Sciatic nerve (tissue), 2 donors: Measurements from ENCODE around the gene LAPTM5. TPM values are rescaled to one million over a fixed set of nuclear protein-coding genes. Genes with fewer than 3 reads are reported as not detected.

Experiments
- ATAC-seq: fragments of 200-7000 bp; cut with Tn5 transposase; one replicate; pipeline ENCODE4 v1.9.1; 2020; ENCODE audit warnings: mild to moderate bottlenecking, moderate library complexity
- DNase-seq: peaks from one replicate; pipeline ENCODE4 v3.0.0-alpha.2; 2020; ENCODE audit warnings: low spot score
- intact Hi-C: fragments of 100-400 bp; cut with DNase I; formaldehyde crosslinking; loops from one replicate; pipeline ENCODE4 v1.14.2; 2022
- total RNA-seq: library from RNA; stranded (reverse); fragmentation: NEBNext Ultra II Directional; extraction: Animal tissue kit (Norgen Biotek cat#: 25700); gene quantifications from one replicate; pipeline ENCODE4 v1.2.1, GENCODE V29; 2021
- donor health status: DM: no; HTN: no; CAD: no.
- donor health status: DM: no; HTN: no; CAD: no.

The LAPTM5 gene
- total RNA-seq, 1 donor from 2014 or later, result 65.0 TPM

DNA sequence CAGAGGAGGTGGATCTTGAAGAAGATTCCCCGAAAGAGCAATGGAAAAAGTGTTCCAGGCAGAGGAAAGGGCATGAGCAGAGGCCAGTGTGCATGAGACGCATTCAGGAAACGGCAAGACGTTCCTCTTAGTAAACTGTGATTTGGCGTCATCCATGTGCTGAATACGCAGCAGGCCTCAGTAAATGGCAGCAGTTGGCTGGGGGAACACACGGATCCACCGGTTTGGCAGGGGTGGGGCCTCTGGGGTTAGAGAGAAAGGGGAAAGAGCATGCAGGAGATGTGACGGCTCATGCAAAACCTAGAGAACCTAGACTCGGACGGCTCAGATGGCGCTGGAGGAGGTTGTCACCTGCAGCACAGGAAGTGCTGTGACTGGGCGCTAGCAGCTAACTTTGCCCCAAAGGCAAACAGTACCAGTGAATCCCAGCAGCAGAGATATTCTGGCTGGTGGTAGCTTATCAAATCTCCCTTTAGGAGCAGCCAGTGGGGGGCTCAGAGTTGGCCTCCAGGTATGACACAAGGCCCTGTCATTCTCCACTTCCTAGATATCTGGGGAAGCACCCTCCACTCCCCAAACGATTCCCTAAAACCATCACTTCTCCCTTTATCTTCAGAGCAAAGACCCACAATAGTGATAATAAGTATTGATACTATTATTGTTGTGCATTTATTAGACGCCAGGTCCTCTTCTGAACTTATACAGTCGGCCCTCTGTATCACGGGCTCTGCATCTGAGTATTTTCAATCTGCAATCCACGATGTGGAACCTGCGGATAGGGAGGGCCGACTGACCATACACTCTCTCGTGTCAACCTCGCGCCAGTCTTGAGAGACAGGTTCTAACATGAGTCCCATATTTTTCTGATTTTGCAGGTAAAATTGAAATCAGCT lies 7.6 kb downstream of the LAPTM5 start:
- ATAC-seq (peak; percentile 13), DNase-seq (no peak)
- intact Hi-C loops, result no loop called here

DNA sequence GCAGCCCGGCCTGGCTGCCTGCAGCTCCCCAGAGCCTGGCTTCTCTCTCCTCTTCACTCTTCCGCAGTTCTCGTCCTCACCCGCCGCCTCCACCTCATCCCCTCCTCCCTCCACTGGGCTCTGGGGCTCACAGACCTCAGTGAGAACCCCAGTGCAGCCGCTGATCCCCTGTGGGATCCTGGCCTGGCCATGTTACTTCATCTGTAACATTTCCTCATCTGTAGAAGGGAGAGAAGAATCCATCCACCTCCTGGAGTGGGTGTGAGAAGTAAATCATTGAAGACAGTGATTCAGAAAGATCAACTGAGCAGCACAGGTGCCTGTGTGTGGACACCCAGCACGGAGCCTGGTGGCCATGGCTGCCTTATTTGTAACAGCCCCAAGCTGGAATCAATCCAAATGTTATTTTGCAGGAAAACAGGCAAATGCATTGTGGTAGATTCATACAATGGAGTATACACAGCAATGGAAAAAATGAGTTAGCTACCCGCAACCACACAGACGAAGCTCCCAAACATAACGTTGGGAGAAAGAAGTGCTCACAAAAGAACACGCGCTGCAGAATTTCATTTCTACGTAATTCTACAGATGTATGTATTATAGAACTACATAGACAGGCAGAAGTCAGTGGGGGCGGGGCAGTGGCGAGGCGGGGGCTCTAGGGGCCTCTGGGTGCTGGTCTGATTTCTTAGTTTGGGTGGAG lies 8.7 kb downstream of the LAPTM5 start:
- intact Hi-C loops, result no loop called here
- peak; percentile 69 for DNase-seq
- peak; percentile 23 for ATAC-seq

DNA sequence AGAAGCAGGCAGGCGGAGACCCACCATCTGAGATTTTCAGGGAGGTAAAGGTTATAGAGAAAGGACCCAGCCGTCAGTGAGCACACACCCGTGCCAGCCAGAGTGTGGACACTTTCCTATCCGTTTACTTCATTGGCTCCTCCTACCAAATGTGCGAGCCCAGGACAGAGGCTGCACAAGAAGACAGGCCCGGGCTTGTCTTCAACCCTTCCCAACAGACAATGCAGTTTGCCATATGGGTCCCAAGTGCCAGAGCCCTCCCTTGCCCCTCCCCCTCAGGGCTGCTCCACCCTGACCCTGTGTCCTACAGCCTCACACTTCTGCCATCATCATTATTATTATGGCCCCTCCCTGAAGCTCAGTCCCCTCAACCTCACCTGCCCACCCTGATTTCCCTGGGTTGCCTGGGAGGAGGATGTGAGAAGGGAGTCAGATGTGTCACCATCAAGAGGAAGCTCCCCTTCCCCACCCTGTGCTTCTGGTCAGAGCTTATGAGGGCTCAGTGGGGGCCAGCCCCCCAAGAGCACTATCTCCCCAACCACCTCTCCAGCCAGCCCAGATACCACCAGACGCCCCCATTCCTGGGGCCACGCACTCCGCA lies 9.4 kb downstream of the LAPTM5 start:
- intact Hi-C loops, result no loop called here
- DNase-seq, result no peak
- ATAC-seq, result peak; percentile 14

DNA sequence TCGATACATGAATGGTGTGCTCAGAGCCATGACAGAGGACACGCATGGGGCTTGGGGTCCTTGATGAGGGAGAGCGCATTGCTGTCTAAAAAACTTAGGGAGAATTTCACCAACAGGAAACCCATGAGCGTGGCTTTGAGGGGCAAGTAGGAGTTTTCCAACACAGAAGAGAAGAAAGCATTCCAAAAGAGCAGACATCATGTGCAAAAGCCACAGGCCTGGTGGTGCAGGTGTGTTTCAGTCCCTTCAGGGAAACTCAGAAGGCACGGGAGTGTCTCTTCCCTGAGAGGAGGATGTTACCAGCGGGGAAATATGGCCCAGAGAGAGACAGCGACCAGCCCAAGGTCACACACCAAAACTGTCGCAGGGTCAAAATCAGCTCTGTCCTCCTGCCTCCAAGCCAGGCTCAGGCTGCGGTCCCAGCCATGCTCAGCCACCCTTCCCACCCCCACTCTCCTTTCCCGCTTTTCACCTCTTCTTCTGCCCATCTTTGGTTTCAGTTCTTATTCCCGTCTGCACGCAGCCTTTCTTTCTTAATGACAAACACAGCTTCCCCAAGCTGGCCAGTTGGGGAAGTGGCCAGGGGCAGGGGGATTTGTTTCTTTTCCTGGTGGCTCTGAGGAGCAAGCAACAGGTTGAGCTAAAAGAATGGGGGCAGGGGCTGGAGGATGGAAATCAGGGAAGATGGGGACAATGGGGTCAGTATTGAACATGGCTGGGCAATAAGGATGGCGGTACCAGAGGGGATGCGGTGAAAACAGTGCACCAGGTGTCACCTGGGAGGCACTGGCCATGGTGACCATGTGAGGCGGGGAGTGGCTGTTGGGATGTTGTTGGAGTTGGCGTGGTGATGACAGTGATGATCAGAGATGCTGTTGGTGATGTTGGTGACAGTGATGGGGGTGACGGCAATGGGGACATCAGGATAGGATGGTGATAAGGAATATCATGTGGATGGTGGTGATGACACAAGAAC lies 10.3 kb downstream of the LAPTM5 start:
- intact Hi-C loops, result no loop called here
- ATAC-seq (no peak), DNase-seq (no peak)

DNA sequence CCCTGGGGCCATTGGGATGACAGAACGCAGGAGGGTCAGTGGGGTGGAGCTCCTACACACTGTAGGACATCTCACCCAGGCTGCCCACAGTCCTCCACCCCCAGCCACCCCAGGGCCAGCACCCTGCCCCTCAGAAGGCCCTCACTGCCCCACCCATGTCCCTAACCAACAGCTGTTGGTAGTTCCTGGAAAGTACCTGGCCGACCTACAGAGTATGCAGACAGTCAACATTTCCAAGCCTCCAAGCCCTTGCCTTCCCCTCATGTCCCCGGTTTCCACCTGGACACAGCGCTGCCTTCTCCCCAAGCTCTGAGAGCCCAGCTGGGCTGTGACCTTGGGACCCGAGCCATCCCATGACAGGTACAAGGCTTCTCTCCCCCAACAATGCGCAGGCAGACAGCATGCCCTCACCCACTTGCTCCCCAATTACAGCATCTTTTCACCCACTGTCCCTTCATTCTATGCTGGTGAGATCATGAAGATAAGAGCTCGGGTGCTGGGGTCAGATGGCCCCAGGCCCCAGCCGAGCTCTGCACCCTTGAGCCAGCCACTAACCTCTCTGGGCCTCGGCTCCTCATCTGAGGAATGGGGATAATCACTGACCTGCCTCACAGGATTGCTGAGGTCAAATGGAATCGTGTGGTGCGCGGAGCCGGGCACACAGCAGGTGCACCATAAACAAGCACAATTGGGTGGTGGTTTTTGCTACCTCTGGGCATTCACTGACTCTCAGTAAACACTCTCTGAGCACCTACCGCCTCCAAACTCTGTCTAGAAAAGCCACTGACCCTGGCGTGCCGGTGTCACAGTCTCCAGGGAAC lies 11.2 kb downstream of the LAPTM5 start:
- intact Hi-C loops, result no loop called here
- no peak for ATAC-seq

DNA sequence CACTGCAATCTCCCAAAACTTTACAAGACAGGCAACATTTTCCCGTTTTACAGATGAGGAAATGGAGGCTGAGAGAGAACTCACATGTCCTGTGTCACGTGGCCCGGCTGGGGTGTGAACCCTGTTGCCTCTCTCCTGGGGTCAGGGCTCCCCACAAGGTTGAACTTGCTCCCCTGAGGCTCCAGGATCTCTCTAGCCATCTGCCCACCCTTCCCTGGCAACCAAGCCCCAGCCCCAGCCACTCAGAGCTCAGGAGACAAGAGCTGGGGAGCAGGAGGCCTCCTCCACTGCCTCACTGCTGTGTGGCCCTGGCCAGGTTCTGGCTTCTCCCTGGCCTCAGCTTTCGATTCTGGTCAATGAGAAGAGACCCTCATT lies 11.8 kb downstream of the LAPTM5 start:
- intact Hi-C loops, result no loop called here
- DNase-seq (no peak), ATAC-seq (no peak)

More for the DNA sequence above, 11.2 kb downstream of the LAPTM5 start:
- no peak for DNase-seq

DNA sequence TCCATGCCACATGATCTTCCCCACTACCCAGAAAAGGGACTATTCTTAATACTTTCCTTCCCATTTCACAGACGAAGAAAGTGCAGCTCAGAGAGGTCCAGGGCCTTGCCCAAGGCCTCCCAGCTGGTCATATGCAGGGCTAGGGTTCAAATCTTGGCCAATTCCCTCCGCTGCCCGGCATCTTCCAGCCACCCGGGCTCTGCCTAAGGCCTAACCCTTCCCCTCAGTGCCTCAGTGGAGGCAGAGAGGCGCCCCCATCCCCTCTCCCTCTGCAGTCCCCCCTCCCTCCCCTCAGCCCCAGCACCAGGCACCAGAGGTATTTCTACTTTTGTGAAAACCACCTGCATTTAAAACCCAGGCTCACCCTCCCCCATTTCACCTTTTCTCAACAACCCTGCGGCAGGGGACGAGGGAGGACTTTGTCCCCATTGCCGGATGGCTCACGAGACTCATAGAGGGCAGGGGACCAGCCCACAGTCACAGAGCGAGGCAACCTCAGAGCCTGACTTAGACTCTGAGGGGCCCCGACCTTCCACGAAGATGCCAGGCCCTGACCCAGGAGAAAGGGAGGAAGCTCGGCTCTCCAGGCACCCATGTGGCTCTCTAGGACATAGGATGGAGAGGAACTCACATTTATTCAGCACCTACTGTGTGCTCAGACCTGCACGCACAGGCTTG lies 12.3 kb downstream of the LAPTM5 start:
- no peak for DNase-seq
- ATAC-seq, result no peak
- intact Hi-C loops, result no loop called here

DNA sequence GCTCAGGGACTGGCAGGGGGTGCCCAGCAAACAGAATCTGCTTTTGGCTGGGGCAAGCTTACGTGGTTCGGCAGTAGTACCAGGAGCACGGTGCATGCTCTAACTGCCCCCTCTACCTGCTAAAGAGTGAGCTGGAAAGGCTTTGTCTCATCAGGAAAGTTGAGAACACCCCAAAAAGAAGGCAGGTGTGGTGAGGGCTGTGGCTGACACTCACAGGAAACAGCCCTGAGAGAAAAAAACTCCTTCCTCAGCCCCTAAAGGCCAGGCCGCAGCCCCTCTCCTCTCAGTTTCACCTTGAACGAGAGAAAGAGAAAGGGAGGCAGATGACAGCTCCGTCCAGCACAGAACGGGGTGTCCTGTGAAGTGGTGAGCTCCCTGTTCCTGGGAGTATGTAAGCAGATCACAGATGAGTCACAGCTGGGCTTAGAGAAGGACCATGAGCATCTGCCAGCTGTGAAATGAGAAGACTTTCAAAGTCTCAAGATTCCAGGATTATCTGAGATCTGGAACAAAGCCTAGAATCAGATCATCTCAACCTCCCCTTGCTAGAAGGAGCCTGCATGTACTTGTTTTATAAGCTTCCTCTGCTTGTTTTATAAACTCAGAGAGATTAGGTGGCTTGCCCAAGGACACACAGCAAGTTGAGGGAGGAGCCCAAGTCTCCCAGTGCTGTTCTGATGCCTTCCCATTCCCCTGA lies 13.4 kb downstream of the LAPTM5 start:
- intact Hi-C loops, result no loop called here
- no peak for DNase-seq
- ATAC-seq, result no peak

DNA sequence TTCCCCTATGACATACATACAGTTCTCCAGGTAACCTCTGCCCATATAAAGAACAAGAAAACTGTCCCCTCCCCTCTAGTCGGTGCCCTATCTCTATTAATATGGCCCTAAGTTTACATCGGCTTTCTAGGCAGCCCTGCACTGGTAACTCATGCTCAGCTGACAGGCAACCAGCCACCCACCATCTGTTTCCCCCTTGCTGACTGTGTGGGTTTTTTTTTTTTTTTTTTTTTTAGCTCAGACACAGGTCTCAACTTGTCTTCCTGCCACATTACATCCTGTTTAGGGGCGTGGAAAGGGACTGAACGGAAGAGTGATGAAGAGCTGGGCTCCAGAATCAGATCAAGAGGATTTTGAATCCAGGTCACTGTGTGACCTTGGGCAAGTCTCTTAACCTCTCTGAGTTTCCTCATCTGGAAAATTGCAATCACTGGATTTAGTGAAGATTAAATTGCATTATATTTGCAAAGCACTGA lies 14.0 kb downstream of the LAPTM5 start:
- DNase-seq (no peak), ATAC-seq (peak; percentile 18)
- intact Hi-C loops, result no loop called here

DNA sequence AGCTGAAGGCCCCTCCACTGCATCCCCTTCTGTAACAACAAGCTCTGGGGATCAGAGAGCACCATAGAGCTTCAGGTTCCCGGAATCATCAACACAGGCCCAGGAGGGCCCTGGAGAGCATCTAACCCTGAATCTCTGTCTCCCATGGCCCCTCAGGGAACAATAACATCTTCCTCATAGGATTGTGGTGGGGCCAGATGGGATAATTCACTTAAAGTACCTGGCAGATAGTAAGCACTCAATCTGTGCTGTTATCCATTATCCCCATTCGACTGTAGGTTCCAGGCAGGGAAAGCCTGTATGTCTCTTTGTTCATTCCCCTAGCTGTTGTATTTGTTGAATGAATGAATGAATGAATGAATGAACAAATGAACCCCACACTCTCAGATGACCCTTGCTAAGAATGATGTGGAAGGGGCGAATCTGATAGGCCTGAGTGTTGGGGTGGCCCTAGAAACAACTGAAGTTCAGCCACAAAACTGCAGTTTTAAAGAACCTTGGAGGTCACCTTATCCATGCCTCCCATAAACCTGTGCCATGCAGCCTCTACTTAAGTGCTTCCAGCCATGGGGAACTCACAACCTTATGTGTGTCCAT lies 14.5 kb downstream of the LAPTM5 start:
- intact Hi-C loops, result no loop called here
- ATAC-seq (no peak), DNase-seq (no peak)

DNA sequence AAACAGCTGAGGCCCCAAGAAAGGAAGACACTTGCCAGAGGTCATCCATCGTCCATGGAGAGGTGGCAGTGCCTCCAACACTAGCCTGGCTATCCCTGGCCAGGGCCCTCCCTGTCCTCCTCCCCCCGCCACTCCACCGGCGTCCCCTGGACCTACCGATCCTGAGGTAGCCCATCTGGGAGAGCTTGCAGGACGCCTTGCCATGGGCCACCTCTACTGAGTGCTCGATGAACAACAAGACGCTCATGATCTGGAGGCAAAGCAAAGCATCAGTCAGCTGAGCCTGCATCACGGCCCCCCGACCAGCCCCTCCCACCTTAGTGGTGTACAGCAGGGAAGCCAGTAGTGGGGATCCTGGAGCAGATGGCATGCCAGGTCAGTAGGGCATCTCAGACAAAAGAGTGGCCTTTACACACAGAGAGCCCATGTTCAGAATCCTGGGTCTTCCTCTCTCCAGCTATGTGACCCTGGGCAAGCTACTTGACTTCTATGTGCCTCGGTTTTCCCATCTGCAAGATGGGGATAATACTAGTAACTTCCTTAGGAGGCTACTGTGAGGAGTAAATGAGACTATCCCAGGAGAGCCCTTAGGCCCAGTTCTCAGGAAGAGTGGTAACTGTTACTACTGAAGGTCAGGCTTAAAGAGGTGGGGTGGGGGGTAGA lies 15.1 kb downstream of the LAPTM5 start:
- DNase-seq (no peak), ATAC-seq (no peak)
- intact Hi-C loops, result no loop called here

DNA sequence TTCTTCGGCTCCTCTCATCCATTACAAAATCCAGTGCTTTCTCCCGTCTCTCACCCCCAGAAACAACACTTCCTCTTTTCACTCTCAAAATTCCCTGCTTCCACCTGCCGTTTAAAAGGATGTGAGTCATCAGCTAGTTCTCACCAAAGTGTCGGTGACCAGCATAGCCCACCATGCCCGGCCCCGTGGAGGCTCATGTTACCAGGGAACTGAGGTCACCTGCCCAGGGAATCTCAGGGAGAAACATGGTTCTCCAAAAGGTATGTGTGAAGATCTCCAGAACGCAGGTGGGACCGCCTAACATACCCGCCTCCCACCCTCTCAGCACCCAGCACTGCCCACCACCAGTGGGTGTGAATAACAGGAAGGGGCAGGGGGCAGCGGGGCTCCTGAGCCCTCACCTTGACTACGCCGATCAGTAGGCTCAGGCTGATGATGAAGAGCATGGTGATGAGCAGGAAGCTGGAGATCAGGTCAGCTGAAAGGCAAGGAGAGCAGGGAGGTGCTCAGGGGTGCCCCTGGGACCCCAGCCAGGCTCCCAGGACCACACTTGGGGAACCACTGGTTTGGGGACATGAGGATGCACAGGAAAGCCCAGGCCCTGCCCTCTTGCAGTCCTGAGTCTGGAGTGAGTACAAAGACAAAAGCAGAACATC lies 16.2 kb downstream of the LAPTM5 start:
- DNase-seq (no peak), ATAC-seq (no peak)
- intact Hi-C loops, result no loop called here

DNA sequence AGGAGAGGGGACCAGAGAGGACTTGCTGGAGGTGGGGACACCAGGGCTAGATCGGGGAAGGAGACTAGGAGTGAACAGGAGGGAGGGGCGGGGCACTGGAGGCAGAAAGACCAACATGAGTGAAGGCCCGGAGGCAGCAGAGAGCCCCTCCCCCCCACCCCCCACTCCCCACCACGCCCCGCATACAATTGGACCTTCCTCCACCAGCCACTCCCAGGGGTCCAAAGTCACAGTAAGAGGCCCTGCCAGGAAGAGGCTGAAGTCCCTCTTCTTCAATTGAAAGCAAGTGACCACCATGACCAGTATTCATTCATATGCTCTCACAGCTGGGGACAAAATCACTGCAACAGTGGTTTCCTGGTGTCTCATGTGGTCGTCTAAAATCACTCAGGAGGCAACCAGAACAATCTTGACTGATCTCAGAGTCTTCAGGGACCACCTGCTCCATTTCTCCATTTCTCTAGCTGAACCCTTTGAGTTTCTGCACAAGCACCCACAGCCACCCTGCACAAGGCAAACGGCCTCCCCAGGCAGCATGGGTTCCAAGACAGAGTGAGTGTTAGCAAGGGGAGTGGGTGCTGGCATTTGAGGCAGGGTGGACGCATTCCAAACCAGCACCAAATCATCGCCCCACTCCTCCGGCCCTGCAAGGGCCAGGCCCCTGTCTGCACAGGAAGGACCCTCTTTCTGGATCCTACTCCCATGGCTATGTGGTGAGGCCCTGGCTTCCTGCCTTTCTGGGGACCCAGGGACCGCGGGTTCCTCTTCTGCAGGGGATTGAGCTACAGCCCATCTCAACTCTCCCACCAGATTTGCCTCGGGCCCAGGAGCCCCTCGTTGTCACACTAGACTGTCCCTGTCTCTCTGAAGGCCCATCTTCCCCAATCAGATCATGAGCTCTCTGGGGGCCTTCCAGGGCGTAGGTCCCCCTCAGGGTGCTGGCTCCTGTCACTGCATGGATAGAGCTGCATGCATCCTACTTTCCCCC lies 17.0 kb downstream of the LAPTM5 start:
- ATAC-seq, result no peak
- intact Hi-C loops, result no loop called here
- DNase-seq, result no peak

DNA sequence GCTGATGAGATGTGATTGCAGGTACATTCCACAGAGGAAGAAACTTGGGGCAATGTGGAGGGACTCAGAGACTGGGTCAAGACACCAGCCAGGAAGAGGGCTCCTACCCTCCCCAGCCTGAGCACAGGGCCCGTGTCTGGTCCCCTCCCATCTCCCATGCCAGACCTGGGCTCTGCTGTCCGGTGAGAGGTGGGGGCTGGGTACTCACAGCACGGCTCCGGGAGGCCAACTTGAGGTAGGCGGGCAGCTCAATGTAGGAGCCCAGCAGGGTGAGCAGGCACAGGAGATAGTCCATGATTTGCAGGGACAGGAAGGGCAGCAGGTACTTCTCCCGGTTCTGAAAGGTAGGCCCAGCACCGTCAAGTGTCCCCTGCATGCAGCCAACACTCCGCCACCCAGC lies 18.0 kb downstream of the LAPTM5 start:
- ATAC-seq (no peak), DNase-seq (no peak)
- intact Hi-C loops, result no loop called here
